OCI-M2 (cell line): ENCODE data around the gene CORO1C.
"Not testable (repeated sequence)": the region's sequence is repeated elsewhere in the genome, so short reads cannot be mapped to it uniquely, and the experiment has no call there.

Source experiments
- DNase-seq: peaks from one replicate; lab custom pipeline; 2025; ENCODE audit not compliant: unreplicated experiment; lab: John Stamatoyannopoulos, UW

CORO1C gene

DNA sequence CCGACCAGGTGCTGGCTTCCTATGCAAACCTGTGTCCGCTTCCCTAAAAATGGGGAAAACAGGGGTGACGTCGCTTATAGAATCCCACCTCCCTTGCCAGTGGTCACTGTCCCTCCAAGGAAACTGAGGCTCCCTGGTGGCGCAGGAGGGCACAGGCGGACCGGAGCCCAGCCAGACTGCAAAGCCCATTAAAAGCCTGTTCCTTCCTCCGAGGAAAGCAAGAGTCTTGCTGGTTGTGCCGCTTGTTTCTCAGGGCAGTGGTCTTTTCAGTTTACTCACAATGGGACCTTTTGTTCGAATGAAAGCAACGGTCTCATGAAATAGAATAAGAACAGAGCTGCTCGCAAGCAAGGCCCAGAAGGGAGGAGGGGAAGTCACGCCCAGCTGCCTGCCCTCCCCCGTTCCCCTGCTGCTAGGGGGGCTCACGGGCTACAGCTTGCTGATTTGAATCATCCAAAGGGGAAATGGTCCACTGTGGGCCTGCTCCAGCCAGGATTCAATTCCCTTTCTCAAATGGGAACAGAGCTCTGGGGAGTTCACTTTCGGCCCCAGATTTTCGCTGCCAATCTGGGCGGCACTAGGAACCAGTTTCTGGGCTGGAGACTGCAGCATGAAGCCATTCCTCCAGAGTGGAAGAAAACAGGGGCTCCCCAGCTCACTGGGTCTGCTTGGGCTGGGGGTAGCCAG is 93.0 kb downstream of the CORO1C start:
- no peak for DNase-seq

GRCh38 chr12:108637222-108637971 is 93.9 kb downstream of the CORO1C start:
- DNase-seq: no peak

- no peak for DNase-seq
These were observed 95.1 kb downstream of the CORO1C start for GRCh38 chr12:108635997-108636808.

DNA sequence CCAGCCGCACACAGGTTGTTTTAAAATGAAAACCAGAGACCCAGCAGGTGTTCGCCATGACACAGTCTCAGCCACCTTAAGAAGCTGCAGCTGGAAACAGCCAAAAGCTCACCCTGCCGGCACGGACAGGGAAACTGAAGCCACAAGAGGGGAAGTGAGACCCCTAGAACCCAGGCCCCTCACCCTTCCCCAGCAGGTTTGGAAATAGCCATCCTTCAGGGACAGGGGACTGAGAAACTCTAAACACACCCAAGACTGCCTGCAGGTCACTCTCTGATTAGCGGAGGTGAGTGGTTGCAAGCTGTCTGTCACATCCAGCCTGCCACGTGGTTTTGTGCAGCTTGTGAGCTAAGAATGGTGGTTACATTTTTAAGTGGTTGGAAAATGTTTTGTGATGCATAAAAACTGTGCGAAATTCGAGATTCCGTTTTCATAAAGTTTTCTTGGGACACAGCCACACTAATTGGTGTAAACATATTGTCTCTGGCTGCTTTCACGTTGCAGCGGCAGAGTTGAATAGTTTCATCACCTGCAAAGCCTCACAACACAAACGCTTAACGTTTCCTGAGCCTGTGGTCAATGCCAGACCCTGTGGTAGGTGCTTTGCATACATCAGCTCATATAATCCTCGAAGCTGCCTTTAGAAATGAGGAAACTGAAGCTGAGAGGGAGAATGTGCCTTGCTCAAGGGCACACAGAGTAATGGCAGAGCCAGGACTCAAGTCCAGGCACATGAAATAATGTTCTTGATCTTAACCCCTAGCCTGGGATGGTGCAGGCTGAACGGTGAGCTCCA is 95.9 kb downstream of the CORO1C start:
- DNase-seq: no peak

- no peak for DNase-seq
These were observed 97.0 kb downstream of the CORO1C start for GRCh38 chr12:108634341-108634751.

DNA sequence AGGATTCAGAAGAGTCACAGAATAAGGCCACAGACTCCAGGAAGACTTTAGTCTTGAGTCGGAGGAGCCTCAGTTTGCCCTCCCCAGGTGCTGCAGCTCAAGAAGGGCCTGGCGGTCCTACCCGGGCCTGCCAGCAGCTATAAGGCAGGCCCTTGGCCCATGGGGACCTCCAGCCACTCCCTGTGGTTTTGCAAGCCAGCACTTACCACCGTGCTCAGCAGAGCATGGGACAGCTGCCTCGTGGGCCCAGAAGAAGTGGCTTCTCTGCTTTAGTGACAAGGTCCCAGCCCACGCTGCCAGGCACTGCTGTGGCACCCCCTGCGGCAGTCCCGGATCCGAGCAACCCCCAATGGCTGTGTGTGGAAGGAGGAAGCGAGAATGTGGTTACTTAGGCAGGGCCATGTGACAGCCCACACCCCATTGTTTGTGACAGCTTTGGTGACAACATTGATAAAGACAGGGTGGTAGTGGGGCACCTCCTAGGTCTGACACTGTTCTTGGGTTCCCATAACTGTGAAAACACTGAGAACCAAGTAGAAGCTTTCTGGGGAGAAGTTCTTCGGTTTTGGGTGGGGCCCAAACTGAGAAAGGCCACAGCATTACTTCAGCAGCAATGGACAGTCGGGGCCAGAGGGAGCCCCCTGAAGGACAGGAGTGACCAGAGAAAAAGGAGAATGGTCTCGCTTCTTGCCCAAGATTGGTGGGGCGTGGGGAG is 97.6 kb downstream of the CORO1C start, which contains the start of gene SELPLG:
TSS of gene SELPLG (minus strand) at position 361 of the 715 bp plus-strand sequence. CDS start 9,587 bp downstream, outside the sequence.
- DNase-seq: no peak

DNA sequence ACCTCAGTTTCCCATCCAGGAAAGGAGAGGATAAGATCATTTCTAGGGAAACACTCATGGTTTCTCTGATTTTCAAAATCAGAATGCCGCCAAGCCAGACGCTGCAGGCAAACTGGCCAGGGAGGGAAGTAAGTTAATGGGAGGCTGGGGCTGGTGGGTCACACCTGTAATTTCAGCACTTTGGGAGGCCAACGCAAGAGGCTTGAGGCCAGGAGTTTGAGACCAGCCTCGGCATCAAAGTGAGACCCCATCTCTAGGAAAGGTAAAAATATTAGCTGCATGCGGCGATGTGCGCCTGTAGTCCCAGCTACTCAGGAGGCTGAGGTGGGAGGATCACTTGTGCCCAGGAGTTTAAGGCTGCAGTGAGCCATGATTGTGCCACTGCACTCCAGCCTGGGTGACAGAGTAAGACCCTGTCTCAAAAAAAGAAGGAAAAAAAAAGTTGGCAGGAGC is 98.2 kb downstream of the CORO1C start:
- no peak for DNase-seq

DNA sequence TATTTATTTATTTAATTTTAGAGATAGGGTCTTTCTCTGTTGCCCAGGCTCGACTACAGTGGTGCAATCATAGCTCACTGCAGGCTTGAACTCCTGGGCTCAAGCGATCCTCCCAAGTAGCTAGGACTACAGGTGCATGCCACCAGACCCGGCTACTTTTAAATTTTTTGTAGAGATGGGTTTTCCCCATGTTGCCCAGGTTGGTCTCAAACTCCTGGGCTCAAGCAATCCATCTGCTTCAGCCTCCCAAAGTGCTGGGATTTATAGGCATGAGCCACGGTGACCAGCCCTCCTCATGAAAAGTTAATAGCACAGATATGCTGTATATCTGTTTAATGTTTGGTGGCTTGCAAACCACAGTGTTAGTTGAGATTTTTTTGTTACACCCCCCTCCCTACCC is 100.1 kb downstream of the CORO1C start:
- not testable (repeated sequence) for DNase-seq

GRCh38 chr12:108630481-108631207 is 100.7 kb downstream of the CORO1C start:
- DNase-seq: no peak

GRCh38 chr12:108629824-108630476 is 101.4 kb downstream of the CORO1C start:
- no peak for DNase-seq

DNA sequence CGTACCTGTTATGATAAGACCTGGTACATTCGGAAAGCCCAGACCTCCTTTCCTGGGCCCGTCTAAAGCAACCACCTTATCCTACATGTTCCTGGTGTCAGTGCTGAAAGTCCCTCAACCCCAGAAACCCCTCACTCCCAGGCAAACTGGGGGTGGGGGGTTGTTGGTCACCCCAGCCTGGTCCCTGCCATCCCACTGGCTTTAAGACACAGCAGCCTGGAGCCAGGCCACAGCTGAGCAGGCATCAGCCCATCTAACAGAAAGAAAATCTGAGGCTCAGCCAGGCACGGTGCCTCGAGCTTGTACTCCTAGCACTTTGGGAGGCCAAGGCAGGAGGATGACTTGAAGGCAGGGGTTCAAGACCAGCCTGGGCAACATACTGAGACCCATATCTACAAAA is 102.2 kb downstream of the CORO1C start:
- no peak for DNase-seq

- DNase-seq: no peak
These were observed 104.0 kb downstream of the CORO1C start for GRCh38 chr12:108627134-108627920.

- DNase-seq: no peak
These were observed 106.1 kb downstream of the CORO1C start for GRCh38 chr12:108625228-108625627.

GRCh38 chr12:108623577-108623976 is 107.7 kb downstream of the CORO1C start:
- no peak for DNase-seq

DNA sequence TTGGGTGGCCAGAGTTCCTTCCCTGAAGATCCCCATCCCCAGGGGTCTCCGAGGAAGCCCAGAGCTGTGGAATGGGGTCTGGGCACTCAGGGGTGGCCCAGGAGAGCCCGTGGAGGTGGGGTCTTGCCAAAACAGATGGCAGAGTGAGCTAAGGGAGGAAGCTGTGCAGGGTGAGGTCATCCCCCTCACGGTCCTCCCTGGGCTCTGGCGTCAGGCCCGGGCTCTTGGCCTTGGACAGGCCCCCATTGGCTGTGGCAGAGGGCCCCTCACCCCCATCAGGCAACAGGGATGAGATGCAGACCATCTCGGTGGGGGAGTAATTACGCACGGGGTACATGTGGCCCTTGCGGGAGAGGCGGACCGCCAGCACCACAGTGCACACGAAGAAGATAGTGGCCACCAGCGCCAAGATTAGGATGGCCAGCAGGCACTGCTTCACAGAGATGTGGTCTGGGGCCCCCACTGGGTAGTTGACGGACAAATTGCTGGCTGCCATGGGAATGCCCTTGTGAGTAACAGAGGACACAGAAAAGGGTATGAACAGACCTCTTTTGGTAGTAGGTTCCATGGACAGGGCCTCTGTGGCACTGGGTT is 108.3 kb downstream of the CORO1C start:
- DNase-seq: no peak

GRCh38 chr12:108622421-108622820 is 108.9 kb downstream of the CORO1C start:
- no peak for DNase-seq

- DNase-seq: no peak
These were observed 110.2 kb downstream of the CORO1C start for GRCh38 chr12:108621161-108621560.
